Lung (tissue), 11 donors: ENCODE data around the gene SLC5A10. TPM values are rescaled to one million over a fixed set of nuclear protein-coding genes. Genes with fewer than 3 reads are reported as not detected.
A peak's percentile ranks its signal among the peaks of the same experiment; 100 is the strongest.
"Not testable (repeated sequence)": the region's sequence is repeated elsewhere in the genome, so short reads cannot be mapped to it uniquely, and the experiment has no call there.

Experiments
- ATAC-seq: fragments of 200-7000 bp; cut with Tn5 transposase; one replicate; pipeline ENCODE4 v1.9.1; 2020; ENCODE audit warnings: moderate number of reproducible peaks; ENCODE audit not compliant: insufficient read depth, low FRiP score
- DNase-seq, 3 donors: peaks; one replicate each; pipeline ENCODE4 v3.0.0-alpha.2; 2013 to 2017
- H3K27ac ChIP-seq, 2 donors: one replicate each; pipeline ENCODE4 v1.5.1; 2013; ENCODE audit warnings: mild to moderate bottlenecking in 2 of 2, moderate library complexity in 2 of 2, control low read depth in 1 of 2, inconsistent platforms in 1 of 2, low read depth in 1 of 2, low read length in 1 of 2
- H3K27me3 ChIP-seq, 3 donors: one replicate each; pipeline ENCODE4 v1.5.1; 2013; ENCODE audit warnings: low read length in 2 of 3; ENCODE audit not compliant: control insufficient read depth in 3 of 3, insufficient read depth in 3 of 3
- H3K36me3 ChIP-seq, 4 donors: one replicate each; pipeline ENCODE4 v1.5.1; 2013; ENCODE audit warnings: low read length in 4 of 4, mild to moderate bottlenecking in 1 of 4, moderate library complexity in 1 of 4; ENCODE audit not compliant: control insufficient read depth in 4 of 4, insufficient read depth in 4 of 4
- H3K4me1 ChIP-seq, 5 donors: one replicate each; pipeline ENCODE4 v1.5.1; 2013; ENCODE audit warnings: low read length in 5 of 5, mild to moderate bottlenecking in 2 of 5, moderate library complexity in 1 of 5; ENCODE audit not compliant: control insufficient read depth in 5 of 5, insufficient read depth in 5 of 5
- H3K4me3 ChIP-seq: one replicate; pipeline ENCODE4 v1.5.1; 2013; ENCODE audit warnings: mild to moderate bottlenecking, control low read depth, moderate library complexity
- H3K9ac ChIP-seq, 2 donors: one replicate each; pipeline ENCODE4 v1.5.1; 2013; ENCODE audit warnings: low read length in 2 of 2, control low read depth in 1 of 2; ENCODE audit not compliant: insufficient read depth in 1 of 2
- H3K9me3 ChIP-seq, 4 donors: one replicate each; pipeline ENCODE4 v1.5.1; 2013; ENCODE audit warnings: low read length in 3 of 4, mild to moderate bottlenecking in 1 of 4, moderate library complexity in 1 of 4; ENCODE audit not compliant: control insufficient read depth in 4 of 4, insufficient read depth in 3 of 4
- WGBS, 2 donors: extraction: QIAGEN DNeasy Blood & Tissue Kit; methylation state at CpG; one replicate each; pipeline ENCODE4 v1.1.7; 2013; 5-methylcytosine and 5-hydroxymethylcytosine counted together
- polyA plus RNA-seq, 2 donors: library from polyadenylated mRNA; stranded (reverse); fragments of 200-250 nt; gene quantifications; one replicate each; pipeline ENCODE4 v1.2.1, GENCODE V29; 2013
- small RNA-seq: library from RNA; depleted of rRNA; stranded (forward); fragments of <200 nt; gene quantifications from one replicate; pipeline ENCODE3, GENCODE V24; 2014; ENCODE audit warnings: low replicate concordance
- total RNA-seq, 2 donors: library from RNA; depleted of rRNA in 1 of 2; stranded (reverse); fragments of >200 nt in 1 of 2; gene quantifications; one replicate each; pipeline ENCODE4 v1.2.1, GENCODE V29; 2014 to 2021
- donor health status: Bipolar disorder and iron deficiency.
- donor health status: healthy.
- donor health status: DM: yes; HTN: yes; CAD: no.

The SLC5A10 gene
- total and polyA plus RNA-seq, 4 donors, result 0.09 to 0.31 (median 0.21) TPM

DNA sequence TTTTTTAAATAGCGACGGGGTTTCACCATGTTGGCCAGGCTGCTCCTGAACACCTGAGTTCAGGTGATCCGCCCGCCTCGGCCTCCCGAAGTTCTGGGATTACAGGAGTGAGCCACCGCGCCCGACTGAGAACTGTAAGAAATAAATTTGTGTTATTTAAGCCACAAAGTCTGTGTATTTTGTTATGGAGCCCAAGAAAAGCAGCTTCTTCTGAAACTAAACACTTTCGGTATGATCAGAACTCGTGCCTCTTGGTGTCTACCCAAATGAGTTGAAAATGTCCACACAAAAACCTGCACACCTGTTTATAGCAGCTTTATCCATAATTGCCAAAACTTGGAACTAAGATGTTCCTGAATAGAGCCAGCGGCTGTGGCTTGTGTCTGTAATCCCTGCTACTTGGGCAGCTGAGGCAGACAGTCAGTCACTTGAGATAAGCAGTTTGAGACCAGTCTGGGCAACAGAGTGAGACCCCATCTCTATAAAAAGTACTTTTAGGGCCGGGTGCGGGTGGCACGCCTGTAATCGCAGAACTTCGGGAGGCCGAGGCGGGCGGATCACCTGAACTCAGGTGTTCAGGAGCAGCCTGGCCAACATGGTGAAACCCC lies 110.9 kb downstream of the SLC5A10 start:
- H3K9ac ChIP-seq, H3K9me3 ChIP-seq, H3K4me1 ChIP-seq, DNase-seq, H3K36me3 ChIP-seq, H3K4me3 ChIP-seq, H3K27ac ChIP-seq, H3K27me3 ChIP-seq: not testable (repeated sequence)
- ATAC-seq, result peak; percentile 58
- WGBS, 2 donors, result no CpG with 5 or more reads among the region's 20 CpGs

DNA sequence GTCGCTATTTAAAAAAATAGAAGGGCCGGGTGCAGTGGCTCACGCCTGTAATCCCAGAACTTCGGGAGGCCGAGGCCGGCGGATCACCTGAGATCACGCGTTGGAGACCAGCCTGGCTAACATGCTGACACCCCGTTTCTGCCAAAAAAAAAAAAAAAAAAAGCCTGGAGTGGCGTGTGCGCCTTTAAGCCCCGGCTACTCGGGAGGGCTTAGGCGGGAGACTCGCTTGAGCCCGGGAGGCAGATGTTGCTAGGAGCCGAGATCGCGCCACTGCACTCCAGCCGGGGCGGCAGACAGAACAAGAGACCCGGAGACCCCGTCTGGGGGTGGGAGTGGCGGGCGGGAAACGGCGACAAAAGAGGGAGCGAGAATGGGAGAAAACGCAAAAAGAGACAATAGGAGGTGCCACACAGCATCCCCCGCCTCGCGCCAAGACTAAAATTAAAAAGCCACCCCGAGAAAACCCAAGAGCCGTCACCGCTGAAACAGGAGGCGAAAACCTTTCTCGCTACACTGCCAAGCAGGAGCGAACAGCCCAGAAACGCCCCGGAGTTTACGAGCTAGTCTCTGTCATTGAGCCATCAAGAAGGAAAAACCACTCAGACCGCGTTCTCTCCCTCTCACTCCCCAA lies 111.5 kb downstream of the SLC5A10 start:
- not testable (repeated sequence) for H3K27me3 ChIP-seq, H3K9me3 ChIP-seq, H3K4me1 ChIP-seq, DNase-seq, H3K9ac ChIP-seq, H3K36me3 ChIP-seq, H3K4me3 ChIP-seq
- peak overlapping the region in 1 of 2 donors; percentile 63 for H3K27ac ChIP-seq
- peak; percentile 62 for ATAC-seq
- 0% methylated on average over 12 to 28 of the region's 44 CpGs for WGBS, 2 donors

- not testable (repeated sequence) for H3K9ac ChIP-seq, H3K9me3 ChIP-seq, H3K4me1 ChIP-seq, H3K4me3 ChIP-seq, H3K36me3 ChIP-seq, H3K27me3 ChIP-seq, ATAC-seq, H3K27ac ChIP-seq
- 0 to 4% methylated on average over 3 to 5 of the region's 17 CpGs for WGBS, 2 donors
- peak in 1 of 3 donors; percentile 0 for DNase-seq
Measured at GRCh38 chr17:19064378-19064777, 112.4 kb downstream of the SLC5A10 start.

DNA sequence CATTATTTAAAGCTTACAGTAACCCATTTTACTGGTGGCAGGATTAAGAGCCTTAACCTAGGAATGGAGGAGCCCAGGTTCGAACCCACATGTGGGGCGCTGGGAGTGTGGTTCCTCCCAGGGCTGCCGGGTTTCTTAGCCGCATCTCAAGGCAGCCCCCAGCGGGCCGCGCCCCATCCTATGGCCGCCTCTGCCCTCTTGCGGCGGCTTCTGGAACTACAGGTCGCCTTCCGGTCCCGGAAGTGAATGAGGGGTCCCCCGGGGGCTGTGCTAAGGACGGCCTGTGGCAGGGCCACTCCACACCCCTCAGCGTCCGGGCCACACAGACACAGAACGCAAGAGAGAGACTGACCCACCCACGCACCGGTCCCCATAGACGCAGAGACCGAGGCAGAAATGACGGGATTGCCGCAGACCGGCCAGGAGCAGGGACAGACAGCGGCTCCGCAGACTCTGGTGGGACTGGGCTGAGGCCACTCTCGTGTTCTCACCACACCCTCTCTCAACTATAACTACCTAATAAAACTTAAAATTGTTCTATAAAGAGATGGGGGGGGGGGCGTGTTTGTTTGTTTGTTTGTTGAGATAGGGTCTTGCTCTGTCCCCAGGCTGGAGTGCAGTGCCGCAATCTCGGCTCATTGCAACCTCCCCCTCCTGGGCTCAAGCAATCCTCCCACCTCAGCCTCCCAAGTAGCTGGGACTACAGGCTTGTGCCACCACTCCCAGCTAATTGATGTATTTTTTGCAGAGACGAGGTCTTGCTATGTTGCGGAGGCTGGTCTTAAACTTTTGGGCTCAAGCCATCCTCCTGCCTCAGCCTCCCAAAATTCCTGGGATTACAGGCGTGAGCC lies 118.6 kb downstream of the SLC5A10 start:
- not testable (repeated sequence) for H3K27ac ChIP-seq, H3K36me3 ChIP-seq, H3K9me3 ChIP-seq, DNase-seq, H3K4me1 ChIP-seq, H3K4me3 ChIP-seq, H3K9ac ChIP-seq, H3K27me3 ChIP-seq
- no CpG with 5 or more reads among the region's 34 CpGs for WGBS, 2 donors
- peak; percentile 96 for ATAC-seq

Small RNA genes within 50 kb of the gene (small RNA-seq; reads per million reads assigned to genes)
- not detected for gene AC090286.3
- not detected for gene RF00324

Other genes with a start within 250 kb of the SLC5A10 start
- under 1 TPM; 0.58 to 0.74 TPM for gene FBXW10, start 208.1 kb upstream of the SLC5A10 start, total RNA-seq
- under 1 TPM; 0.20 to 0.35 TPM for gene FBXW10, start 208.1 kb upstream of the SLC5A10 start, polyA plus RNA-seq
- gene TVP23B, start 171.0 kb upstream of the SLC5A10 start, total RNA-seq, result 10 to 100 TPM; 32.0 to 33.8 TPM
- 10 to 100 TPM; 28.6 to 42.1 TPM for gene TVP23B, start 171.0 kb upstream of the SLC5A10 start, polyA plus RNA-seq
- gene PRPSAP2, start 94.0 kb upstream of the SLC5A10 start, total RNA-seq, result 10 to 100 TPM; 24.2 to 56.1 TPM
- gene PRPSAP2, start 94.0 kb upstream of the SLC5A10 start, polyA plus RNA-seq, result 10 to 100 TPM; 18.2 to 22.4 TPM
- 10 to 100 TPM in 1 of 2 donors, 1 to 10 TPM in 1; 2.2 to 11.9 TPM for gene FAM83G, start 52.6 kb downstream of the SLC5A10 start, total RNA-seq
- 1 to 10 TPM; 7.0 to 8.1 TPM for gene FAM83G, start 52.6 kb downstream of the SLC5A10 start, polyA plus RNA-seq
- 10 to 100 TPM in 1 of 2 donors, 1 to 10 TPM in 1; 6.7 to 11.1 TPM for gene GRAP, start 94.8 kb downstream of the SLC5A10 start, total RNA-seq
- 10 to 100 TPM in 1 of 2 donors, 1 to 10 TPM in 1; 8.6 to 14.3 TPM for gene GRAP, start 94.8 kb downstream of the SLC5A10 start, polyA plus RNA-seq
- 1 to 10 TPM; 3.9 to 8.1 TPM for gene GRAPL, start 175.4 kb downstream of the SLC5A10 start, total RNA-seq
- 1 to 10 TPM; 4.3 to 6.1 TPM for gene GRAPL, start 175.4 kb downstream of the SLC5A10 start, polyA plus RNA-seq